SH-SY5Y (cell line): Measurements from ENCODE around the gene FOXP1.

Experiments used
- GATA2 ChIP-seq: IDR thresholded peaks from 2 replicates; pipeline ENCODE4 v1.6.1; 2011; ENCODE audit warnings: mild to moderate bottlenecking, low read depth, low read length
- GATA3 ChIP-seq: IDR thresholded peaks from 2 replicates; pipeline ENCODE4 v1.6.1; 2011; ENCODE audit warnings: low read depth, mild to moderate bottlenecking, low read length, moderate library complexity

DNA sequence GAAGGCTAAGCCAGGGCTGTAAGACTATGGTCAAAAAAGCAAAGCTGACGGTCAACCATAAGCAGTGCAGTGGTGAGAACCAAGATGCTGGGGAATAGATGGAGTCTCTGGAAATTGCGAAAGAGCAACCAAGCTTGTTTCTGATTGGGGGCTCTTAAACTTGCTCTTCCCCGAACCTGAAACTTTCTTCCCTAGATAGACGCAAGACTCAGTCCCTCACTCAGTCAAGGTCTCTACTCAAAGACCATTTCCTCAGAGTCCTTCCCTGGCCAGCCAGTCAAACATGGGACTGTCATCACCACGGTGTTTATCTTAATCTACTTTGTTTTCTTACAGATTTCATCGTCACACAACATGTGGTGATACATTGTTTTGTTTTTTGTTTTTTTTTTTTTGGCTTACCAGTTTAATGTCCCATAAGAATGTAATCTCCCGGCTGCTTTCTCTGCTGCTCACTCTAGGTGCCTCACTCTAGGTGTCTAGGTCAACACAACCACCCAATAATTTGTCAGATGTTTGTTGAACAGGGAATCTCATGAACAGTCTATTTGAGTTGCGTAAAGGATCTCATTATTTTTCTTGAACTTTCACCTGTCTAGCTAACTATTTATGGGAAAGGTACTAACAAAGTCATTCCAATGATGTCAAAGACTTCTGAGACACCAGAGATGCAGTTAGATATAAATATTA is 495.4 kb downstream of the FOXP1 start:
- TF ChIP-seq GATA2 (no peak), GATA3 (no peak)
